Endothelial cell of coronary artery (primary cell): ENCODE results near the gene WDSUB1. TPM values are rescaled to one million over a fixed set of nuclear protein-coding genes. Genes with fewer than 3 reads are reported as not detected.

Experiments used
- total RNA-seq: library from RNA; depleted of rRNA; stranded (reverse); fragments of >200 nt; gene quantifications from 2 replicates; pipeline ENCODE4 v1.2.3, GENCODE V29; 2014

The WDSUB1 gene
- total RNA-seq, result 3.4 and 4.0 TPM in 2 replicates

GRCh38 chr2:159285929-159286708, at the start of gene WDSUB1:
Gene WDSUB1 (minus strand): TSS chr2:159286703. CDS start chr2:159283069, 3,634 bp downstream.

